Endodermal cell (in vitro differentiated cells): ENCODE measurements around the gene MED8. TPM values are rescaled to one million over a fixed set of nuclear protein-coding genes. Genes with fewer than 3 reads are reported as not detected.

Experiments
- DNase-seq: peaks from one replicate; pipeline ENCODE4 v3.0.0-alpha.2; 2017
- H3K27ac ChIP-seq: 2 replicates; pipeline ENCODE4 v1.5.1; 2013; ENCODE audit warnings: mild to moderate bottlenecking, low read depth, low read length, moderate library complexity
- H3K27me3 ChIP-seq: 2 replicates; pipeline ENCODE4 v1.6.1; 2013; ENCODE audit warnings: mild to moderate bottlenecking, low read length, moderate library complexity; ENCODE audit not compliant: insufficient read depth, control insufficient read depth, poor library complexity, severe bottlenecking
- H3K36me3 ChIP-seq: 2 replicates; pipeline ENCODE4 v1.7.0; 2013; ENCODE audit warnings: mild to moderate bottlenecking, low read length, moderate library complexity; ENCODE audit not compliant: control insufficient read depth, insufficient read depth
- H3K4me1 ChIP-seq: one replicate; pipeline ENCODE4 v1.7.0; 2013; ENCODE audit warnings: low read length; ENCODE audit not compliant: control insufficient read depth, insufficient read depth
- H3K4me3 ChIP-seq: 2 replicates; pipeline ENCODE4 v1.5.1; 2013; ENCODE audit warnings: mild to moderate bottlenecking, low read length, moderate library complexity
- H3K9ac ChIP-seq: 2 replicates; pipeline ENCODE4 v1.6.1; 2013; ENCODE audit warnings: mild to moderate bottlenecking, low read length, moderate library complexity; ENCODE audit not compliant: poor library complexity, severe bottlenecking; ENCODE audit errors: extremely low read depth
- H3K9me3 ChIP-seq: 2 replicates; pipeline ENCODE4 v1.6.1; 2013; ENCODE audit warnings: mild to moderate bottlenecking, low read length, moderate library complexity; ENCODE audit not compliant: control insufficient read depth
- H3K27ac Mint-ChIP-seq: 2 replicates; pipeline ENCODE4 v1.8.0; 2020; ENCODE audit warnings: mixed read lengths
- H3K27me3 Mint-ChIP-seq: 2 replicates; pipeline ENCODE4 v1.8.0; 2021; ENCODE audit warnings: mild to moderate bottlenecking, mixed read lengths; ENCODE audit not compliant: insufficient read depth
- H3K36me3 Mint-ChIP-seq: 2 replicates; pipeline ENCODE4 v1.8.0; 2020; ENCODE audit warnings: low read depth, mixed read lengths
- H3K4me1 Mint-ChIP-seq: 2 replicates; pipeline ENCODE4 v1.8.0; 2020; ENCODE audit warnings: mixed read lengths
- H3K4me3 Mint-ChIP-seq: 2 replicates; pipeline ENCODE4 v1.8.0; 2020; ENCODE audit warnings: mild to moderate bottlenecking, moderate library complexity, mixed read lengths
- H3K9me3 Mint-ChIP-seq: 2 replicates; pipeline ENCODE4 v1.8.0; 2020; ENCODE audit warnings: mild to moderate bottlenecking, mixed read lengths
- CTCF ChIP-seq: fragments of 200-600 bp; sonication (generic); conservative IDR thresholded peaks from 2 replicates; pipeline ENCODE4 v1.5.0; 2021; ENCODE audit warnings: antibody characterized with exemption, mild to moderate bottlenecking
- WGBS, 2 experiments: methylation state at CpG; one replicate each; pipeline versions ENCODE4 v1.1.5 to v1.1.7; 2013; ENCODE audit warnings: missing lambda C conversion rate in 2 of 2, mixed read lengths in 1 of 2; ENCODE audit not compliant: insufficient coverage in 1 of 2, insufficient read length in 1 of 2; 5-methylcytosine and 5-hydroxymethylcytosine counted together
- total RNA-seq, 2 donors: library from RNA; stranded (reverse); fragmentation: NEBNext Ultra II Directional in 1 of 2; extraction: Animal tissue kit (Norgen Biotek cat#: 25700) in 1 of 2; gene quantifications; 2 replicates in 1 of 2; 3 replicates in 1 of 2; pipeline ENCODE4 v1.2.1, GENCODE V29; 2021

MED8 gene
- total RNA-seq, 2 donors from 2014 or later, result 16.1 to 18.8 TPM

- Mint-ChIP-seq H3K4me1 (peaks cover 8% of the 10 kb centered on the region), H3K27me3 (no peaks in the 10 kb centered on the region), H3K27ac (no peak overlapping the region), H3K4me3 (no peak overlapping the region), H3K9me3 (no peaks in the 10 kb centered on the region), H3K36me3 (peaks cover 21% of the 10 kb centered on the region)
- H3K27ac ChIP-seq, result no peak overlapping the region
- no peak overlapping the region for H3K4me3 ChIP-seq
- DNase-seq, result no peak
- peaks cover 20% of the 10 kb centered on the region for H3K36me3 ChIP-seq
- H3K9me3 ChIP-seq, result no peaks in the 10 kb centered on the region
- no peak for TF ChIP-seq CTCF
- no peaks in the 10 kb centered on the region for H3K27me3 ChIP-seq
- H3K4me1 ChIP-seq, result peaks cover 5% of the 10 kb centered on the region
- H3K9ac ChIP-seq, result no peak overlapping the region
- 96 to 97% methylated on average over 3 of the region's 3 CpGs for WGBS, 2 experiments
Measured at GRCh38 chr1:43398227-43398626, 8.6 kb upstream of the MED8 start.

GRCh38 chr1:43396059-43396458, 6.5 kb upstream of the MED8 start:
- Mint-ChIP-seq H3K9me3 (no peaks in the 10 kb centered on the region), H3K36me3 (peaks cover 20% of the 10 kb centered on the region), H3K4me3 (no peak overlapping the region), H3K27ac (no peak overlapping the region), H3K27me3 (no peaks in the 10 kb centered on the region), H3K4me1 (no peaks in the 10 kb centered on the region)
- Histone ChIP-seq H3K9me3 (no peaks in the 10 kb centered on the region), H3K9ac (no peak overlapping the region), H3K27ac (no peak overlapping the region), H3K36me3 (peaks cover 17% of the 10 kb centered on the region), H3K27me3 (no peaks in the 10 kb centered on the region), H3K4me1 (no peaks in the 10 kb centered on the region), H3K4me3 (no peak overlapping the region)
- WGBS, 2 experiments, result 92 to 100% methylated on average over 1 of the region's 1 CpG
- no peak for TF ChIP-seq CTCF
- DNase-seq, result no peak

GRCh38 chr1:43395523-43395922, 5.9 kb upstream of the MED8 start:
- Histone ChIP-seq H3K9ac (no peak overlapping the region), H3K9me3 (no peaks in the 10 kb centered on the region), H3K4me3 (no peak overlapping the region), H3K27ac (no peak overlapping the region), H3K27me3 (no peaks in the 10 kb centered on the region), H3K4me1 (no peaks in the 10 kb centered on the region), H3K36me3 (peaks cover 17% of the 10 kb centered on the region)
- Mint-ChIP-seq H3K27me3 (no peaks in the 10 kb centered on the region), H3K27ac (no peak overlapping the region), H3K4me3 (no peak overlapping the region), H3K36me3 (peaks cover 20% of the 10 kb centered on the region), H3K4me1 (peaks cover 1% of the 10 kb centered on the region), H3K9me3 (no peaks in the 10 kb centered on the region)
- no peak for DNase-seq
- 92 to 93% methylated on average over 2 to 4 of the region's 4 CpGs for WGBS, 2 experiments
- TF ChIP-seq CTCF, result no peak
